CD4-positive, alpha-beta T cell treated with Interleukin-17A for 4 hours (primary cell): ENCODE data around the gene MAPK6.

Experiments
- DNase-seq: peaks from one replicate; pipeline ENCODE4 v3.0.0-alpha.2; 2020; ENCODE audit warnings: mixed read lengths

Gene MAPK6

GRCh38 chr15:52109559-52110451, 90.8 kb downstream of the MAPK6 start:
- DNase-seq: no peak

- no peak for DNase-seq
Measured at GRCh38 chr15:52111517-52112202, 92.6 kb downstream of the MAPK6 start.

GRCh38 chr15:52112203-52112750, 93.3 kb downstream of the MAPK6 start:
- peak; percentile 51 for DNase-seq

- DNase-seq: no peak
Measured at GRCh38 chr15:52113235-52113634, 94.2 kb downstream of the MAPK6 start.

- no peak for DNase-seq
Measured at GRCh38 chr15:52113708-52114107, 94.7 kb downstream of the MAPK6 start.

GRCh38 chr15:52114261-52115055, 95.4 kb downstream of the MAPK6 start:
- DNase-seq: no peak

- no peak for DNase-seq
Measured at GRCh38 chr15:52115598-52116427, 96.8 kb downstream of the MAPK6 start.
